Suprapubic skin (tissue), 4 donors: ENCODE measurements around the gene ITGA1. TPM values are rescaled to one million over a fixed set of nuclear protein-coding genes. Genes with fewer than 3 reads are reported as not detected.

Experiments
- DNase-seq, 2 donors: peaks; one replicate each; pipeline ENCODE4 v3.0.0-alpha.2; 2019; ENCODE audit warnings: low spot score in 2 of 2
- H3K27ac ChIP-seq: fragments of 200-600 bp; sonication (generic); one replicate; pipeline ENCODE4 v1.5.1; 2019
- H3K27me3 ChIP-seq: fragments of 200-600 bp; sonication (generic); one replicate; pipeline ENCODE4 v1.5.1; 2019
- H3K36me3 ChIP-seq: fragments of 200-600 bp; sonication (generic); one replicate; pipeline ENCODE4 v1.5.1; 2019
- H3K4me1 ChIP-seq: fragments of 200-600 bp; sonication (generic); one replicate; pipeline ENCODE4 v1.5.1; 2019
- H3K4me3 ChIP-seq: fragments of 200-600 bp; sonication (generic); one replicate; pipeline ENCODE4 v1.5.1; 2019; ENCODE audit warnings: mild to moderate bottlenecking
- H3K9me3 ChIP-seq: fragments of 200-600 bp; sonication (generic); one replicate; pipeline ENCODE4 v1.5.1; 2019
- CTCF ChIP-seq, 2 donors: fragments of 200-600 bp in 1 of 2; fragments of 450-650 bp in 1 of 2; sonication (generic) in 1 of 2; IDR thresholded peaks; one replicate each; pipeline ENCODE4 v1.5.1; 2016 to 2019; ENCODE audit warnings: antibody characterized with exemption in 2 of 2, mild to moderate bottlenecking in 1 of 2, moderate library complexity in 1 of 2
- EP300 ChIP-seq: sonication (generic); formaldehyde crosslinking; IDR thresholded peaks from one replicate; pipeline ENCODE4 v1.6.1; 2017; ENCODE audit warnings: antibody characterized with exemption
- POLR2A ChIP-seq, 2 donors: fragments of 450-650 bp; IDR thresholded peaks; one replicate each; pipeline ENCODE4 v1.6.1; 2017; ENCODE audit warnings: antibody characterized with exemption in 2 of 2, mild to moderate bottlenecking in 2 of 2, moderate library complexity in 2 of 2
- POLR2AphosphoS5 ChIP-seq, 3 donors: sonication (generic); formaldehyde crosslinking; IDR thresholded peaks; one replicate each; pipeline ENCODE4 v1.6.1; 2017; ENCODE audit warnings: antibody characterized with exemption in 3 of 3
- WGBS: methylation state at CpG from one replicate; pipeline ENCODE4 v1.1.5; 2018; 5-methylcytosine and 5-hydroxymethylcytosine counted together
- total RNA-seq, 4 donors: library from RNA; depleted of rRNA; stranded (reverse); fragments of >200 nt; gene quantifications; one replicate each; pipeline ENCODE4 v1.1.0, GENCODE V29; 2016

ITGA1 gene
- total RNA-seq, 4 donors from 2014 or later: 2.4 to 9.8 (median 5.9) TPM

GRCh38 chr5:52804981-52805380 is 17.3 kb downstream of the ITGA1 start:
- Histone ChIP-seq H3K27me3 (no peaks in the 10 kb centered on the region), H3K9me3 (no peaks in the 10 kb centered on the region), H3K36me3 (peaks cover 3% of the 10 kb centered on the region), H3K27ac (no peak overlapping the region), H3K4me1 (peaks cover 45% of the 10 kb centered on the region), H3K4me3 (no peak overlapping the region)
- TF ChIP-seq POLR2A (IDR thresholded peaks at IDR 0.05) (no peak), CTCF (IDR thresholded peaks at IDR 0.05) (no peak), EP300 (no peak), POLR2AphosphoS5 (IDR thresholded peaks at IDR 0.05) (no peak)
- no peak for DNase-seq
- WGBS: 74% methylated on average over 2 of the region's 2 CpGs

GRCh38 chr5:52805615-52806014 is 17.9 kb downstream of the ITGA1 start:
- H3K27me3 ChIP-seq: no peaks in the 10 kb centered on the region
- WGBS: 80% methylated on average over 2 of the region's 2 CpGs
- H3K4me1 ChIP-seq: peaks cover 39% of the 10 kb centered on the region

GRCh38 chr5:52807037-52807436 is 19.3 kb downstream of the ITGA1 start:
- no peak for TF ChIP-seq EP300
- no peak for TF ChIP-seq POLR2A (IDR thresholded peaks at IDR 0.05)
- TF ChIP-seq CTCF (IDR thresholded peaks at IDR 0.05): no peak
- no peak for TF ChIP-seq POLR2AphosphoS5 (IDR thresholded peaks at IDR 0.05)
- H3K27ac ChIP-seq: no peak overlapping the region

More at GRCh38 chr5:52805615-52806014, 17.9 kb downstream of the ITGA1 start:
- no peak for DNase-seq
- Histone ChIP-seq H3K4me3 (no peak overlapping the region), H3K27ac (no peak overlapping the region), H3K36me3 (peaks cover 3% of the 10 kb centered on the region), H3K9me3 (no peaks in the 10 kb centered on the region)
- TF ChIP-seq EP300 (no peak), CTCF (IDR thresholded peaks at IDR 0.05) (no peak), POLR2A (IDR thresholded peaks at IDR 0.05) (no peak), POLR2AphosphoS5 (IDR thresholded peaks at IDR 0.05) (no peak)

GRCh38 chr5:52807723-52808122 is 20.0 kb downstream of the ITGA1 start:
- Histone ChIP-seq H3K9me3 (no peaks in the 10 kb centered on the region), H3K27me3 (no peaks in the 10 kb centered on the region), H3K36me3 (peaks cover 3% of the 10 kb centered on the region), H3K4me3 (no peak overlapping the region), H3K27ac (no peak overlapping the region), H3K4me1 (peaks cover 18% of the 10 kb centered on the region)
- no peak for TF ChIP-seq EP300
- TF ChIP-seq POLR2AphosphoS5 (IDR thresholded peaks at IDR 0.05): no peak
- TF ChIP-seq CTCF (IDR thresholded peaks at IDR 0.05): no peak
- no peak for TF ChIP-seq POLR2A (IDR thresholded peaks at IDR 0.05)
- no peak for DNase-seq

More at GRCh38 chr5:52807037-52807436, 19.3 kb downstream of the ITGA1 start:
- peaks cover 3% of the 10 kb centered on the region for H3K36me3 ChIP-seq
- H3K4me1 ChIP-seq: peaks cover 24% of the 10 kb centered on the region
- no peak for DNase-seq
- no peak overlapping the region for H3K4me3 ChIP-seq
- H3K9me3 ChIP-seq: no peaks in the 10 kb centered on the region
- H3K27me3 ChIP-seq: no peaks in the 10 kb centered on the region

GRCh38 chr5:52808316-52808901 is 20.7 kb downstream of the ITGA1 start:
- Histone ChIP-seq H3K27ac (no peak overlapping the region), H3K4me1 (peaks cover 13% of the 10 kb centered on the region), H3K9me3 (no peaks in the 10 kb centered on the region)

More at GRCh38 chr5:52808316-52808901, 20.7 kb downstream of the ITGA1 start:
- no peak for TF ChIP-seq CTCF (IDR thresholded peaks at IDR 0.05)
- no peak for TF ChIP-seq POLR2A (IDR thresholded peaks at IDR 0.05)
- no peak for TF ChIP-seq EP300
- no peak for TF ChIP-seq POLR2AphosphoS5 (IDR thresholded peaks at IDR 0.05)
- Histone ChIP-seq H3K36me3 (peaks cover 3% of the 10 kb centered on the region), H3K4me3 (no peak overlapping the region), H3K27me3 (no peaks in the 10 kb centered on the region)
- 80% methylated on average over 2 of the region's 2 CpGs for WGBS
- DNase-seq: no peak
